ENCODE data around the gene MRPL42.
"Not testable (repeated sequence)": the region's sequence is repeated elsewhere in the genome, so short reads cannot be mapped to it uniquely, and the experiment has no call there.

Gene MRPL42

DNA sequence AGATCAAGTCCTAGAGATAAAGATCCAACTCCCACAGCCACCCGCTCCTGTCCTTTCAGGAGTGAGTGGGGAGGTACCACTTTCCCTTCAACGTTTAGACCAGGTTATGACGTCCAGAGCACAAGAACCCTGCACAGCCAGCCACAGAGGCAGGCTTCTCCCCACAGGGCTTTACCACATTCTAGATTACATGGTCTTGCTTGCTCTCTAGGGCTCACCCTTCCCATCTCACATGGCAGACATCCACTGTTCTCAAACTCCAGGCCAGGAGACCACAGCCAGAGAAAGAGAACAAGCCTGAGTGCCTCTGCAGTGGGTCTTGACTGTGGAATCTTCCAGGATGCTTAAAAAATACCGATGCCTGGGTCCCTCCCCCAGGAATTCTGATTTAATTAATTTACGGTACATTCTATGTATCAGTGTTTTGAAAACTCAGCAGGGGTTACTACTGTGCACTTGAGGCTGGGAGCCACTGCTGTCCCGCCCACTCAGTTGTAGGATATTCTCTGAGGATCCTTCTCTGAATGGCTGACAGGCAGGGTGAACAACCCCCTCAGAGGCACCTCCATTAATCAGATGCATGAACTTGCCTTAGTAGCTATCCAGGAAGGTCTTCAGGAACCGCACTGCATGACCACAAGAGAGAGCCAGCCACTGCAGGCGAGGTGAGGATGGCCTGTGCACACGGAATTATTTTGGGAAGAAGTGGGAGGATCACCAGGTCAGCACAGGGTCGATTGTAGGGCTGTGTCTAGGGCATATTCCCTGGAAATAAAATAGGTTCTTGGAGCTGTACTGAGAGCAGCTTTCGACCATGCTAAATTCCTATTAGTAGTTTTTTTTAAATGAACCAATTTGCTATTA lies 83.7 kb downstream of the MRPL42 start:
- FAIRE-seq: no peak

DNA sequence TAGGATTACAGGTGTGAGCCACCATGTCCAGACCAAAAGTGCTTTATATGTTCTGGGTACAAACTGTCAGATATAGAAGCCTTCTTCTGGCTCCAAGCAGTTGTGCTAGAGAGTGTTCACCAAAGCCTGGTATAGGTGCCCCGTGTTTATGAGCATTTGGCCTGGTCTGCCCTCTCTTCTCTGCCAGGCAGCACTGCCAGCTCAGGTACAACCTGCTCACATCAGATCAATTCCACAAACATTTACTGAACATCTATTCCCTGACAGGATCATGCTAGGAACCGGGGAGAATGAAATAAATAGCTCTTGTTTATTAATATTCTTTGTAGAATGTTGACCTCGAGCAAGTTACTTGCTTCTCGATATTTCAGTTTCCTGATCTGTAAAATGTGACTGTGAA lies 85.1 kb downstream of the MRPL42 start:
- no peak for FAIRE-seq

DNA sequence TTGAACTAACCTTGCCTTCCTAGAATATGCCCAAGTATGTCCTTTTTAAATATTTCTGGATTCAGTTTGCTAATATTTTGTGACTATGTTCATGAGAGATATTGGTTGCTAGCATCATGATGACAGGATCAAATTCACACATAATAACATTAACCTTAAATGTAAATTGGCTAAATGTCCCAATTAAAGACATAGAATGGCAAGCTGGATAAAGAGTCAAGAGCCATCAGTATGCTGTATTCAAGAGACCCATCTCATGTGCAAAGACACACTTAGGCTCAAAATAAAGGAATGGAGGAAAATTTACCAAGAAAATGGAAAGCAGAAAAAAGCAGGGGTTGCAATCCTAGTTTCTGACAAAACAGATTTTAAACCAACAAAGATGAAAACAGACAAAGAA lies 90.6 kb downstream of the MRPL42 start:
- FAIRE-seq: not testable (repeated sequence)

DNA sequence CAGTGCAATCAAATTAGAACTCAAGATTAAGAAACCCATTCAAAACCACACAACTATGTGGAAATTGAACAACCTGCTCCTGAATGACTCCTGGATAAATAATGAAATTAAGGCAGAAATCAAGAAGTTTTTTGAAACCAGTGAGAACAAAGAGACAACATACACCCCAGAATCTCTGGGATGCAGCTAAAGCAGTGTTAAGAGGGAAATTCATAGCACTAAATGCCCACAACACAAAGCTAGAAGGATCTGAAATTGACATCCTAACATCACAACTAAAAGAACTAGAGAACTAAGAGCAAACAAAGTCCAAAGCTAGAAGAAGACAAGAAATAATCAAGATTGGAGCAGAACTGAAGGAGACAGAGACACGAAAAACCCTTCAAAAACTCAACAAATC lies 91.4 kb downstream of the MRPL42 start:
- not testable (repeated sequence) for FAIRE-seq

DNA sequence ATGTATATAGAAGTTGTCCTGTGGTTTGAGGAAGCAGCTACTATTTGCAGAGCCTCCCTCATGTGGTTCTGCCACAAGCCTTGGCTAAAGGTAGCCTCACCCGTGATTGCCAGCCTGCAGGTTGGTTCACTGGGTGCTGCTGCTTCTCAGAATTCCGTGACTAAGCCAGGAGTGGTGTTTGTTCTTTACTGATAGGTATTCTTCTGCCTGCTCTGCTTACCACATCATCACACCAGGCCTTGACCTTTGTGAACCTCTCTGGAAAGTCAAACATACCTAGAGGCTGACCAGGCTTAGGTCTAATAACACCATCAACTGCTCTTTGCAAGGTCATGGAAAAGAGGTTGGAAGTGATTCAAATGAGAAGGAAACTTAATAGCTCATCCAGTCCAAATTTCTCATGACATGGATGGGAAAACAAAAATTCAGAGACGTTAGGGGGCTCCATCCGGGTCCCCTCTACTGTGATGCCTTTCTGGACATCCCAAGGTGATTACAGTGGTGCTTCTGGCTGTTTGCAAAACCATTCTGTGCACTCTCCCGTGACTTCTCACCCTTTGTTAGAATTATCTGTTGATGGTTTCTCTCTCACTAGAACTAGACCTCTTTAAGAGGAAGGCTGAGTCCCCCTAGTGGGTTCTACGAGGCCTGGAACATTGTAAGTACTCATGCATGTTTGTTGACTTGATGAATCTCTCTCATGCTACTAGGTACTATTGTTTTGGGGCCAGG lies 96.7 kb downstream of the MRPL42 start:
- no peak for FAIRE-seq

DNA sequence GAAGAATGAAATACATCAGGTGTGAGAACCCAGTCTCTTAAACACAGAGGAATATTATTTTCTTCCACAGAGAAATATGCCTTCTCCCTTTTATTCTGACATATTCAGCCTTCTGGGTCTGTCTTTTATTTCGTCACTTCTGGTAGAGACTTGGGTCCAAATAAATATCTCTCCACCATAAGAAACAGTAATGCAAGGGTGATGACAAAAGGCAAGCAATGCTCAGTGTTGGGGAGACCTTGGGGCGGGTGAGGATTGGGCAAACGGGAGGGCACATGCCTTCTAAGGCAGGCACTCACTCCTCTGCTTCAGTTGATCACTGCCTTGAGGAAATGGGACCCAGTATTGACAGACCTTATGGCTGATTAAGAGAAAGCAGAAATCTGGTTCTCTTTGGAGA lies 98.4 kb downstream of the MRPL42 start:
- no peak for FAIRE-seq

Data from A204.1 (cell line).